Left cardiac atrium (tissue), 4 donors: ENCODE data around the gene ANKRD44. TPM values are rescaled to one million over a fixed set of nuclear protein-coding genes. Genes with fewer than 3 reads are reported as not detected.
A peak's percentile ranks its signal among the peaks of the same experiment; 100 is the strongest.

ENCODE experiments used
- ATAC-seq, 2 donors: fragments of 200-7000 bp; cut with Tn5 transposase; one replicate each; pipeline ENCODE4 v1.9.1; 2020; ENCODE audit warnings: mild to moderate bottlenecking in 2 of 2, moderate library complexity in 2 of 2
- DNase-seq: peaks from one replicate; pipeline ENCODE4 v3.0.0-alpha.2; 2020
- intact Hi-C, 2 donors: fragments of 100-400 bp; cut with DNase I; formaldehyde crosslinking; loops; one replicate each; pipeline versions ENCODE4 v1.14.1 to v1.15.1; 2022 to 2023
- total RNA-seq, 2 donors: library from RNA; stranded (reverse); fragmentation: NEBNext Ultra II Directional; extraction: Animal tissue kit (Norgen Biotek cat#: 25700); gene quantifications; one replicate each; pipeline ENCODE4 v1.2.1, GENCODE V29; 2021
- donor health status: DM: no; HTN: yes; CAD: no.
- donor health status: DM: no; HTN: yes; CAD: no; lungs with severe emphysema.
- donor health status: DM: yes; HTN: yes; CAD: no.
- donor health status: Dilated cardiomyopathy.

ANKRD44 gene
- total RNA-seq, 2 donors from 2014 or later, result 10.2 to 16.8 TPM

GRCh38 chr2:197147942-197148341 lies 162.6 kb downstream of the ANKRD44 start:
- intact Hi-C loops, result no loop called here
- no peak for DNase-seq
- no peak for ATAC-seq

DNA sequence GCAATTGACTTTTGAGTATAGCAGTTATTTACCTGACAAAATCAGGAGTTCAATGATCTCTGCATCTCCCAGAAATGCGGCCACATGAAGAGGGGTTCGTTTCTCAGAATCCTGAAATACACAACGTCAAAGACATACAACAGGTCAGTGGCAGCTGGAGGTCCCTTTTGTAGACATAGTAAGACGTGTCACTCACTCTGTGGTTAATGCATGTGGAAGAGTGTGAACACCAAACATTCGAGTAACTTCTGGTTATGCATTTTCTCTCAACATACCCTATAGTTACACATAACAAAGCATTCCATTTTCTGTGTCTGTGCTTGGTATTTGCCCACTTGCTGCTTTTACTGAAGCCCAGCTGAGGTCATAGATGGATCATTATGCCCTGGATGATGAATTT lies 163.6 kb downstream of the ANKRD44 start:
- DNase-seq, result no peak
- no peak for ATAC-seq
- intact Hi-C loops, result no loop called here

DNA sequence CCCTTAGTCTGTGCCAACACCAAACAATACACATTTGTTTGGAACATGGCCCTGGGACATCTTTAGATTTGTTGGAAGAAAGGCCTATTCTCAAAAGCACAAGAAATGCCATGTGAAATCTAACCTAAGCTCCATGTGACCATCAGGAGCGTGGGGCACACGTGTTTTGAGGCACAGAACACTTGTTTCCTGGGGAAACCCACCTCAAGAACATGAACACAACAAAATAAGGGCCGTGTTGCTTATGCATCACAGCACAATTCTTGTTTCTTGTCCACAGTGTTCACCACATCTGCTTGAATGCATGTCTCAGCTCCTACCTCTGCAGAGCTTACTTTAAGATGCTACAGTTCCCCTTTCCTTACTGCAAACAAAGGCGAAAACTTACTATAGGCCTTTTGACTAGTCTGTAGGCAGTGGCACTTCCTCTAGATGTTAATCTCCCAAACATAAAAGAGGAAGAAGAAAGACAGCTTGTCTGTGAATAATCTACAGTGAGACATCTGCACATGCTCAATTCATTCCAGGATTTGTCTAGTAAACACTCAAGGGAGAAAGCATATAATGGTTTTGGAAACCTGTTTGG lies 165.0 kb downstream of the ANKRD44 start:
- intact Hi-C loops, result no loop called here
- DNase-seq (no peak), ATAC-seq (peak; percentile 38 to 66)

GRCh38 chr2:197144183-197144582 lies 166.4 kb downstream of the ANKRD44 start:
- ATAC-seq, result no peak
- intact Hi-C loops, result no loop called here
- no peak for DNase-seq

DNA sequence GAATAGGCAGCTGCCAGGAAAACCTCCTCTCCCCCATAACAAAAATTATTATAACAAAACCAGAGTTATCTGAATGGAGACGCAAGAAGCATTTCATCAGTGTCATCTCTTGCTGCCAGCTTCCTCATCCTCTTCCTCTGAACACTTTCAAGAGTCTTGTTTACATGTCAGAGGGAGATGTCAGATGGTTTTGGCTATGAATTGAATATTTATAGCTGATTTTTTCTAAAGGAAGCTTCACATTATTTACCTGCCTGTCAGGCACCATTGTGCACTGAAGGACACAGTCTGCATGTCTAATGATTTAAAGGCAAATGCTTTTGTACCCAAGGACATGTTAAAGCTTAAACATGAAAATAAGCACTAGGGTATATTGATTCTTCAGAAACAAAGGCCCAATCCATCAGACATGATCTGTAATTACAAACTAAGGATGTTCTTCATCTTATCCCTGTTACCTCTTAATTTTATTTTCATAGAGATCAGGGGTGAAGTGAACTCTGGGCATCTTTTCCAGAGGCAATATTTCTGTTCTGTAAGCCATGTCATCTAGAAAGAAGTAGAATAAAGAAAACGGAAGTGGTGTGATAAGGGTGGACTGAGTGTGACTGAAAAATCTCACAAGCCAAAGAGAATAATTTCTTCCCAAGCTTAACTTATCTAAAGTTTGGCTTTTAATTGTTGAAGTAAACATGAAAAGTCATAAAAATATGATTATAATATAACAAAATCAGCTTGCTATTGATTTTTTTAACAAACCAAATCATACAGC lies 168.7 kb downstream of the ANKRD44 start:
- intact Hi-C loops, result no loop called here
- ATAC-seq (no peak), DNase-seq (no peak)

GRCh38 chr2:197140045-197140444 lies 170.5 kb downstream of the ANKRD44 start:
- no peak for ATAC-seq
- no peak for DNase-seq
- intact Hi-C loops, result no loop called here

DNA sequence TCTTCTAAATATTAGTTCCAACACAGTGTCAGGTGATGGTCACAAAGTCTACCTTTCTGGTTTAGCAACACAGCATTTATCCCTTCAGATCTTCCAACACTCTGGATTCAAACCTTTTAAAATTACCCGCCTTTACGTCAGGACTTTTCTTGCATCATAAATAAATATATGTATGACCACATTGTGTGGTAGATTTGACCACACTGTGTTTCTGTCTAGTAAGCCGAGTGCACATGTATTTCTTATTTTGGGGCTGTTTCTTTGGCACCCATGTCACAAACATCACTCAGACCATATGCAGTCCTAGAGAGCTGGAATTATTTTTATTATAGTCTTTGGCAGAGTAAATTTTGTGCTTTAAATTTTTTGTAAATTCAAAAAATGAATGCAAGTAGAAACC lies 172.1 kb downstream of the ANKRD44 start:
- intact Hi-C loops, result no loop called here
- DNase-seq, result no peak
- no peak for ATAC-seq

- intact Hi-C loops, result no loop called here
- DNase-seq, result no peak
These were observed 172.6 kb downstream of the ANKRD44 start for GRCh38 chr2:197137826-197138477.

GRCh38 chr2:197137231-197137630 lies 173.3 kb downstream of the ANKRD44 start:
- DNase-seq (no peak), ATAC-seq (peak in 1 of 2 donors; percentile 78)
- intact Hi-C loops, result no loop called here

More at GRCh38 chr2:197137826-197138477, 172.6 kb downstream of the ANKRD44 start:
- ATAC-seq, result no peak

GRCh38 chr2:197136452-197136851 lies 174.1 kb downstream of the ANKRD44 start:
- intact Hi-C loops, result no loop called here
- DNase-seq (no peak), ATAC-seq (peak in 1 of 2 donors; percentile 26)

- intact Hi-C loops, result no loop called here
- DNase-seq (no peak), ATAC-seq (no peak)
These were observed 174.8 kb downstream of the ANKRD44 start for GRCh38 chr2:197135806-197136205.

- no peak for DNase-seq
- intact Hi-C loops, result no loop called here
- ATAC-seq, result no peak
These were observed 176.4 kb downstream of the ANKRD44 start for GRCh38 chr2:197134206-197134605.

DNA sequence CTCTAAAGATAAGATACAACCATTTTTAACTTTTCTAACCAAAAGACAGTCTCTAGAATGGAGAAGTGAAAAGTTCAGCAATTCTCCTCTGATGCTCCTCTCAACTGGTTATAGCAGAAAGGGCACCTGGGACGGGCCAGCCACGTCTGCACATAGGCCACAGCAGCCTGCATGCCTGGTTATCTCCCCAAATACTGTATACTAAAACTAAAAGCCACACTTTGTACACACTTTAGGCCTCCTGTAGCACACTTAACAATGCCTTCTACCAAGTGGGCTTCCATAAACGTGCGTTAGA lies 179.1 kb downstream of the ANKRD44 start:
- no peak for DNase-seq
- no peak for ATAC-seq
- intact Hi-C loops, result no loop called here

- intact Hi-C loops, result no loop called here
- no peak for DNase-seq
- ATAC-seq, result no peak
These were observed 180.3 kb downstream of the ANKRD44 start for GRCh38 chr2:197130318-197130717.

- no peak for DNase-seq
- intact Hi-C loops, result no loop called here
- no peak for ATAC-seq
These were observed 181.7 kb downstream of the ANKRD44 start for GRCh38 chr2:197128897-197129296.

- no peak for DNase-seq
- intact Hi-C loops, result no loop called here
- ATAC-seq, result no peak
These were observed 182.5 kb downstream of the ANKRD44 start for GRCh38 chr2:197128126-197128525.

- intact Hi-C loops, result no loop called here
- ATAC-seq, result no peak
- no peak for DNase-seq
These were observed 183.8 kb downstream of the ANKRD44 start for GRCh38 chr2:197126630-197127352.

DNA sequence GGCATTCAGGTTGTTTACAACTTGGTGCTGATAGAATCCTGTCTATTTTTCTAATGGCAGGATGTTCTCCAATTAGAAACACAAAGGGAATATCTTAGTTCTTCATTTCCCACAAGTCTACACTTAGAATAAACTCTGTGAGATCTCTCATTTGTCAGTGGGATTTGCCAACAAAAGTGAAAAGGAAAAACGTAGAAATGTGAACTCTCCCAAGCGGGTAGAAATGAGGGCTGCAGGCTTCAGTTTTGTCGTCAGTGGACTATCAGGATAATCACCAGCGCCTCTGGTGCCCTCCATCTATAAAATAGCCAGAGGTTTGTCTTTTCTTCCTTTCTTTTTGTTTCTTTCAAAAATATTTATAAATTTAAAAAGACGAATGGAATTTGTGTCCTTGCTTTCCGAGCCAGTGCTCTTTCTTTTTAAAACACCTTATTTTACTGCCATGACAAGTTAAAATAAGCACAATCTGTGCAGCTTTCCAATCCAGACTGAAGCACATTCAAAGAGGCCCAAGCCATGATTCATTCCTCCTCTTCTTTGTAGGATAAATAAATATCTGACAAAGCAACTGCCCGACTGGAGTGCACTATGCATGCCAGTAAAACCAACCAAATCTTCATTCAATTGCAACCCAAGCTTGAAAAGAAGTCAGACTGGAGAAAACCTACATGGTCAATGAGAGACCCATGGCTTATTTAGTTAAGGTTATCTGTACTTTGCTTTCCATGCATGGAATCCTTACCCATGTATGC lies 185.8 kb downstream of the ANKRD44 start:
- intact Hi-C loops, result no loop called here
- ATAC-seq, result no peak
- DNase-seq, result no peak

GRCh38 chr2:197122821-197123220 lies 187.8 kb downstream of the ANKRD44 start:
- ATAC-seq (no peak), DNase-seq (no peak)
- intact Hi-C loops, result no loop called here
